GM21786 (cell line): ENCODE measurements around the gene SSH2.
"Not testable (repeated sequence)": the region's sequence is repeated elsewhere in the genome, so short reads cannot be mapped to it uniquely, and the experiment has no call there.

Experiments
- ATAC-seq: cut with Tn5 transposase; IDR thresholded peaks from one replicate; pipeline ENCODE4 v1.9.1; 2021; ENCODE audit not compliant: unreplicated experiment

SSH2 gene

GRCh38 chr17:29874931-29875596, 55.0 kb downstream of the SSH2 start:
- no peak for ATAC-seq

DNA sequence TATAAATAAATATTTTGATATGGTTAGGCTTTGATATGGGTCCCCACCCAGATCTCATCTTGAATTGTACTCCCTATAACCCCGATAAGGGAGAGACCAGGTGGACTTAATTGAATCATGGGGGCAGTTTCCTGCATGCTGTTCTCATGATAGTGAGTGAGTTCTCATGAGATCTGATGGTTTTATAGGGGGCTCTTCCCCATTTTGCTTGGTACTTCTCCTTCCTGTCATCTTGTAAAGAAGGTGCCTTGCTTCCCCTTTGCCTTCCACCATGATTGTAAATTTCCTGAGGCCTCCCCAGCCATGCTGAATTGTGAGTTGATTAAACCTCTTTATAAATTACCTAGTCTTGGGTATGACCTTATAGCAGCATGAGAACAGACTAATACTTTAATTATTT, 55.7 kb downstream of the SSH2 start:
- ATAC-seq: not testable (repeated sequence)

DNA sequence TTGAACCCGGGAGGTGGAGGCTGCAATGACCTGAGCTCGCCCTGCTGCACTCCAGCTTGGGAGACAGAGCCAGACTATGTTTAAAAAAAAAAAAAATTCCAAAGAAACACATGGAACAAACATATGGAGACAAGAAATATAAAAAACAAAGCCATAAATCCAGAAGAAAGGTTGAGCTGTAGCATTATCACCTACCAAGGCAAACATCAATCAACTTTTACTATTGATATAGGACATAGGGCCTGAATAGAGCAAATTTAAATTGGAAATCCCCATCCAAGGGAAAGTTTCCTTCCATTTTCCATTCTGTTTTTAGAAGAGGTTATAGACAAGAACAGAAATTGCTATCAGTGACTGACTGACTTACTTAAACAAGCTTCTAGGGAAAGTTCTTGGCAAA, 56.6 kb downstream of the SSH2 start:
- ATAC-seq: no peak

GRCh38 chr17:29870836-29871465, 59.1 kb downstream of the SSH2 start:
- ATAC-seq: no peak

GRCh38 chr17:29867643-29868181, 62.3 kb downstream of the SSH2 start:
- no peak for ATAC-seq

- no peak for ATAC-seq
These were observed 63.2 kb downstream of the SSH2 start for GRCh38 chr17:29866746-29867404.

GRCh38 chr17:29864615-29865014, 65.4 kb downstream of the SSH2 start:
- ATAC-seq: no peak

DNA sequence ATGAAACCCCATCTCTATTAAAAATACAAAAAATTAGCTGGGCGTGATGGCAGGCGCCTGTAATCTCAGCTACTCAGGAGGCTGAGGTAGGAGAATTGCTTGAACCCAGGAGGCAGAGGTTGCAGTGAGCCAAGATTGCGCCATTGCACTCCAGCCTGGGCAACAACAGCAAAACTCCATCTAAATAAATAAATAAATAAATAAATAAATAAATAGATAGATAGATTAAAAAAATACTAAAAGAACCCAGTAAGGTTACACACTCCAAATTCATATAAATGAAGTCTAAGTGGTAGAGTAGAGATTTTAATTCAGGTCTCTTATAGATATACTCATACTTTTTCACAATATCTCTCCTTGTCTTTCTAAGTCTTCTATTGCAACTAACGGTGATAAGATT, 65.9 kb downstream of the SSH2 start:
- not testable (repeated sequence) for ATAC-seq

DNA sequence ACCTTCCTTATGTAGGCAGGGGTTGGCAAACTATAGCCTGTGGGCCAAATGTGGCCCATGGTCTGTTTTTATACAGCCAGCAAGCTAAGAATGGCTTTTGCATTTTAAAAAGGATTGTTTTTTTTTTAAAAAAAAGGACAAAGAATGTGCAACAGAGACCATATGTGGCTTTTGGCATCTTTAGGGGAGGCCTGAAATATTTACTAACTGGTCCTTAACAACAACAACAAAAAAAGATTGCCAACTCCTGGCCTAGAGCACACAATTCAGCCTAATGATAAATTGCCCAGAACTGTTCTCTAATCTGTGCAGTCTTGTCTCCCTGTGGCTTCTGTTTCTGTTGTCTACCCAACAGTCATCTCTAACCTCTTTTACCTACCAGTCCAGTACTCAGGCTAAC, 67.1 kb downstream of the SSH2 start:
- no peak for ATAC-seq

GRCh38 chr17:29862127-29862526, 67.9 kb downstream of the SSH2 start:
- no peak for ATAC-seq

DNA sequence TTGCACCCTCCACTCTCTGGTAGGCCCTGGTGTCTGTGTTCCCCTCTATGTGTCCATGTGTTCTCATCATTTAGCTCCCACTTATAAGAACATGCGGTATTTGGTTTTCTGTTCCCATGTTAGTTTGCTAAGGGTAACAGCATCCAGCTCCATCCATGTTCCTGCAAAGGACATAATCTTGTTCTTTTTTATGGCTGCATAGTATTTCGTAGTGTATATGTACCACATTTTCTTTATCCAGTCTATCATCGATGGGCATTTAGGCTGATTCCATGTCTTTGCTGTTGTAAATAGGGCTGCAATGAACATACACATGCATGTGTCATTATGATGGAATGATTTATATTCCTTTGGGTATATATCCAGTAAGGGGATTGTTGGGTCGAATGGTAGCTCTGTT, 70.6 kb downstream of the SSH2 start:
- ATAC-seq: not testable (repeated sequence)

- no peak for ATAC-seq
These were observed 72.2 kb downstream of the SSH2 start for GRCh38 chr17:29857823-29858222.

DNA sequence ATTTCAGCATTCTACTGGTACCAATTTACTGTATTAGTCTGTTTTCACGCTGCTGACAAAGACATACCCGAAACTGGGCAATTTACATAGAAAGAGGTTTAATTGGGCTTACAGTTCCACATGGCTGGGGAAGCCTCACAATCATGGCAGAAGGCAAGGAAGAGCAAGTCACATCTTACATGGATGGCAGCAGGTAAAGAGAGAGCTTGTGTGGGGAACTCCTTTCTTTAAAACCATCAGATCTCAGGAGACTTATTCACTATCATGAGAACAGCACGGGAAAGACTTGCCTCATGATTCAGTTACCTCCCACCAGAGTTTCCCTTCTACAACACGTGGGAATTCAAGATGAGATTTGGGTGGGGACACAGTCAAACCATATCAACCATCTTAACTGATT, 72.9 kb downstream of the SSH2 start:
- not testable (repeated sequence) for ATAC-seq

DNA sequence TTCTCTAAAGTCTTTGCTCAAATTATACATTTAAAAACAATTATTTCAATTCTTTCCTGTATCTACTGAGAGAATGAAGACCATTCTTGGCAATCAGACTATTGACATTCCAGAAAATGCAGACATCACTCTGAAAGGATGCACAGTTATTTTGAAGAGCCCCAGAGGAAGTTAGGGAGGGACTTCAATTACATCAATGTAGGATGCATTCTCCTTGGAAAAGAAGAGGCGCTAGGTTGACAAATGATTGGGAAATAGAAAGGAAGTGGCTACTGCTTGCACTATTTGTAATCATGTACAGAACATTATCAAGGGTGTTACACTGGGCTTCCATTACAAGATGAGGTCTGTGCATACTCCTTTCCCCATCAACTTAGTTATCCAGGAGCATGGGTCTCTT, 74.3 kb downstream of the SSH2 start:
- ATAC-seq: no peak

DNA sequence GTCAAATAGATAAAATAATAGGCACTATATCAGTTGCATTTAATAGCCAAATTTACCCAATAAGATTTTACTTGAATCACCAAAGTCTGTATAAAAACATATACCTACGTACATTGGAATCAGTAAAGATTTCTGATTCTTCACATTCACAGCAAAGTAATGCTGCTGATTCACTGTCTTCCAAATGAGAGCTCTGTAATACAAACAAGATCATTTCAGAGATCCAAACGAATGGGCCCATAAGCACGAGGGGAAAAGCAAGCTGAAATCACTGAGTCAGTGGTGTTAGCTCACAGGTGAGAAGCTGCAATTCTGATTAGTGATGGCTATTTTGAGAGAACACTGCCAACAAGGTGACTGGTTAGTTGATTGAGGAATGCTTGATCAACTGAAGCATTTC, 81.3 kb downstream of the SSH2 start:
- ATAC-seq: no peak

DNA sequence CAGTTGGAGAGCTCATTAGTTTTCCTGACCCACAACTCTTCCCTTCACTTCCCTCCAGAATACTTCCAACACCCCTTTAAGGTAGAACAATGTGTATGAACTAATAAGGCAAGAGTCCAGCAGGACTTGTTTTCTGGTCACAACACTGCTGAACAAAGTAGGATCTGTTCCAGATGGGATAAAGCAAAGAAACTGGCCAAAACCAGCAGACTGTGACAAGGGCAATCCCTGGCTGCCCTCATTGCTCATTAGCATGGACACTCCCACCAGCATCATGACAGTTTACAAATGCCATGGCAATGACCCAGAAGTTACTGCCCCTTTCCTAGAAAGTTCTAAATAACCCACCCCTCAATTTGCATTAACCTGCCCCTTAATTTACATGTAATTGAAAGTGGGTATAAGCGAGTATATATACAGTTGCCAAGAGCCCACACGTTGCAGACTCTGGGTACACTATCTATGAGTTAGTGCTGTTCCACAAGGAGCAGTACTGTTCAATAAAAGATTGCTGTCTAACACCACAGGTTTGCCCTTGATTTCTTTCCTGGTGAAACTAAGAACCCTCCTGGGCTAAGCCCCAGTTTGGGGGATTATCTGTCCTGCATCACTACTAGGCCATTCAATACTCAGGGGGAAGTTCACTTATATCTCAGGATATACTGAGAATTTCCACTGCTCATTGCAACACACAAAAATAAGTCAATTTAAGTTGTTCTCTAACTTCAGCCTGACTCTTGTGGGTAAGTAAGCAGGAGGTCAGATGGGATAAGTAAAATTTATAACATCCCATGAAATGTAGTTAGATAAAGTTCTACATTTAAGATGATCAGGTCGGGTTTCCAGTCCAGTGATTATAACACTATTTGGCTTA, 82.3 kb downstream of the SSH2 start:
- no peak for ATAC-seq

GRCh38 chr17:29847118-29847517, 82.9 kb downstream of the SSH2 start:
- ATAC-seq: no peak

DNA sequence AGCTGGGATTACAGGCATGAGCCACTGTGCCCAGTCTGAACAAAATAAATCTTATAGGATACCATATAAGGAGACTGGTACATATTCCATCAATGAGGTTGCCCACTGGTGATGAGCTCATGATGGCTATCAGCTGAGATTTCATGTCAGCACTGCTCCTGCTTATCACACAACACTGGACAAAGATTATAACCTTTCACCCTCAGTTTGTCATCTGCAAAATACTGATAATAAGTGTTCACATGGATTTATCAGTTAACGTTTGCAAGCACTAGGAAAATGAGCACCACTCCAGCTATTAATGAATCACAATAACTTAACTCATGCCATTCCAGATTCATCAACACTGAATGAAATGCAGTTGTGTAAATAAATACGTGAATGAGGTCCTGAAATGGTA, 83.7 kb downstream of the SSH2 start:
- no peak for ATAC-seq

- ATAC-seq: no peak
These were observed 85.5 kb downstream of the SSH2 start for GRCh38 chr17:29844339-29845048.

DNA sequence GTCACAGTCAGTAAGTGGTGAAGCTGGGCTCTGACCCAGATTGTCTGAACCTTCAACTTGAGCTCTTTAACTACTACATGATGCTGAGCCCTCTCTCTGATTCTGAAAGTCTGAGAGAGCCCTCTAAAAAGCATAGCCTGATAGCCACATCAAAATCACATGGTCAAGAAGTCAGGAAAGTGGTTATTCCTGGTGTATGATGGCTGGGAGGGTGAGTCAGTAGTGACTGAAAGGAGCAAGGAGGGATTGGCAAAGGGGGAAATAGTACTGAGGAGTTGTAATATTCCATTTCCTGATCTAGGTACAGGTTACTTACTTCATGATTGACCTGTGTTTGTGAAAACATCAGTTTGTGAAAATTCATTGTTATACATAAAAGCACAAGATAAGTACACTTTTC, 89.1 kb downstream of the SSH2 start:
- ATAC-seq: no peak

DNA sequence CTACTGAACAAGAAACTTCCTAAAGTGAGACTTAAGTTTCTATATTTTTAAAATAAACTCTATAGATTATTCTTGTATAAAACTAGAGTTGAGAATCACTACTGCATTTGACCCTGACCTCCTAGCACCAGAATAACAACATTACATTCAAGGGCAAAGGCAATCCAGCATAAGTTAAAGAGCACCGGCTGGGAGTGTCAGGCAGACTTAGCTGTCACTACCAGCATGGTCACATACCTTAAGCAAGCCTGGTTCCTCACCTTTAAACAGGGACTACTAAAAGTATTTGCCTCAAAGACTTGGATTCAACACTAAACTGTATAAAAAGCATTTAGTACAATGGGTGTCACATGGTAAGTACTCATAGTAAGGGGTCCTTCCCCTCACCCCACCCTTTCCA, 90.4 kb downstream of the SSH2 start:
- ATAC-seq: no peak
